Peyer's patch (tissue), 4 donors: Measurements from ENCODE around the gene PRKCG. TPM values are rescaled to one million over a fixed set of nuclear protein-coding genes. Genes with fewer than 3 reads are reported as not detected.

Experiments
- DNase-seq, 3 donors: peaks; one replicate each; pipeline ENCODE4 v3.0.0-alpha.2; 2017 to 2019
- H3K27ac ChIP-seq, 4 donors: fragments of 200-600 bp; sonication (generic); one replicate each; pipeline ENCODE4 v1.5.1; 2016 to 2019
- H3K27me3 ChIP-seq, 2 donors: fragments of 200-600 bp; sonication (generic); one replicate each; pipeline ENCODE4 v1.5.1; 2019
- H3K36me3 ChIP-seq, 3 donors: fragments of 200-600 bp; sonication (generic); one replicate each; pipeline ENCODE4 v1.5.1; 2016 to 2019
- H3K4me1 ChIP-seq, 4 donors: fragments of 200-600 bp; sonication (generic); one replicate each; pipeline ENCODE4 v1.5.1; 2016 to 2019
- H3K4me3 ChIP-seq, 4 donors: fragments of 200-600 bp; sonication (generic); 1 replicate in 3 of 4; 2 replicates in 1 of 4; pipeline ENCODE4 v1.5.1; 2016 to 2019; ENCODE audit warnings: mild to moderate bottlenecking in 1 of 4
- H3K9me3 ChIP-seq, 4 donors: fragments of 200-600 bp; sonication (generic); one replicate each; pipeline ENCODE4 v1.5.1; 2016 to 2019; ENCODE audit warnings: mild to moderate bottlenecking in 1 of 4
- POLR2A ChIP-seq, 2 donors: fragments of 450-650 bp; IDR thresholded peaks; one replicate each; pipeline ENCODE4 v1.5.1; 2017; ENCODE audit warnings: antibody characterized with exemption in 2 of 2, mild to moderate bottlenecking in 2 of 2, moderate library complexity in 2 of 2
- total RNA-seq, 4 donors: library from RNA; depleted of rRNA; stranded (reverse); fragments of >200 nt; gene quantifications; one replicate each; pipeline ENCODE4 v1.1.0, GENCODE V29; 2016
- TF ChIP-seq, protein P1 (sequence below), 6 experiments: fragments of 450-650 bp in 4 of 6; fragments of 200-600 bp in 2 of 6; sonication (generic) in 1 of 6; IDR thresholded peaks; one replicate each; pipeline ENCODE4 v1.5.1; 2017 to 2019; ENCODE audit warnings: antibody characterized with exemption in 6 of 6, mild to moderate bottlenecking in 3 of 6, moderate library complexity in 1 of 6

Gene PRKCG
- total RNA-seq, 4 donors from 2014 or later = 0.47 to 2.5 TPM; not detected in 2

DNA sequence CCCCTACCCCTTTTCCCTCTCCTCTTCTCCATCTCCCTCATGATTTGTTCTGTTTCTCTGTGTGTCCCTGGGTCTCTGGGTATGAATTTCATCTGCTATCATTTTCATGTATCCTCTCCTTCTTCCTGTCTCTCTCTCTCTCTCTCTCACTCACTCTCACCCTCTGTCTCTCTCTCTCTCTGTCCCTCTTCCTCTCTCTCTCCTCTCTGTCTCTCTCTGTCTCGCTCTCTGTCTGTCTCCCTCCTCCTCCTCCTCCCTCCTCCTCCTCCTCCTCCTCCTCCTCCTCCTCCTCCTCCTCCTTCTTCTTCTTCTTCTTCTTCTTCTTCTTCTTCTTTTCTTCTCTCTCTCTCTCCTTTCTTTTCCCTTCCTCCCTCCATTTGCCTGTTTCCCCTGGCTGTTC is 23.8 kb downstream of the PRKCG start:
- H3K27ac ChIP-seq = no peak overlapping the region
- H3K4me3 ChIP-seq = no peak overlapping the region
- H3K27me3 ChIP-seq = peaks cover 0 to 21% of the 10 kb centered on the region in 2 donors
- H3K9me3 ChIP-seq = peaks cover 0 to 11% (median 0%) of the 10 kb centered on the region in 4 donors
- no peaks in the 10 kb centered on the region for H3K36me3 ChIP-seq
- H3K4me1 ChIP-seq = peaks cover 0 to 16% (median 4%) of the 10 kb centered on the region in 4 donors
- DNase-seq = no peak
- TF ChIP-seq POLR2A (IDR thresholded peaks at IDR 0.05) = no peak
- TF ChIP-seq, protein P1, sequence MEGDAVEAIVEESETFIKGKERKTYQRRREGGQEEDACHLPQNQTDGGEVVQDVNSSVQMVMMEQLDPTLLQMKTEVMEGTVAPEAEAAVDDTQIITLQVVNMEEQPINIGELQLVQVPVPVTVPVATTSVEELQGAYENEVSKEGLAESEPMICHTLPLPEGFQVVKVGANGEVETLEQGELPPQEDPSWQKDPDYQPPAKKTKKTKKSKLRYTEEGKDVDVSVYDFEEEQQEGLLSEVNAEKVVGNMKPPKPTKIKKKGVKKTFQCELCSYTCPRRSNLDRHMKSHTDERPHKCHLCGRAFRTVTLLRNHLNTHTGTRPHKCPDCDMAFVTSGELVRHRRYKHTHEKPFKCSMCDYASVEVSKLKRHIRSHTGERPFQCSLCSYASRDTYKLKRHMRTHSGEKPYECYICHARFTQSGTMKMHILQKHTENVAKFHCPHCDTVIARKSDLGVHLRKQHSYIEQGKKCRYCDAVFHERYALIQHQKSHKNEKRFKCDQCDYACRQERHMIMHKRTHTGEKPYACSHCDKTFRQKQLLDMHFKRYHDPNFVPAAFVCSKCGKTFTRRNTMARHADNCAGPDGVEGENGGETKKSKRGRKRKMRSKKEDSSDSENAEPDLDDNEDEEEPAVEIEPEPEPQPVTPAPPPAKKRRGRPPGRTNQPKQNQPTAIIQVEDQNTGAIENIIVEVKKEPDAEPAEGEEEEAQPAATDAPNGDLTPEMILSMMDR (IDR thresholded peaks at IDR 0.05) = no peak

DNA sequence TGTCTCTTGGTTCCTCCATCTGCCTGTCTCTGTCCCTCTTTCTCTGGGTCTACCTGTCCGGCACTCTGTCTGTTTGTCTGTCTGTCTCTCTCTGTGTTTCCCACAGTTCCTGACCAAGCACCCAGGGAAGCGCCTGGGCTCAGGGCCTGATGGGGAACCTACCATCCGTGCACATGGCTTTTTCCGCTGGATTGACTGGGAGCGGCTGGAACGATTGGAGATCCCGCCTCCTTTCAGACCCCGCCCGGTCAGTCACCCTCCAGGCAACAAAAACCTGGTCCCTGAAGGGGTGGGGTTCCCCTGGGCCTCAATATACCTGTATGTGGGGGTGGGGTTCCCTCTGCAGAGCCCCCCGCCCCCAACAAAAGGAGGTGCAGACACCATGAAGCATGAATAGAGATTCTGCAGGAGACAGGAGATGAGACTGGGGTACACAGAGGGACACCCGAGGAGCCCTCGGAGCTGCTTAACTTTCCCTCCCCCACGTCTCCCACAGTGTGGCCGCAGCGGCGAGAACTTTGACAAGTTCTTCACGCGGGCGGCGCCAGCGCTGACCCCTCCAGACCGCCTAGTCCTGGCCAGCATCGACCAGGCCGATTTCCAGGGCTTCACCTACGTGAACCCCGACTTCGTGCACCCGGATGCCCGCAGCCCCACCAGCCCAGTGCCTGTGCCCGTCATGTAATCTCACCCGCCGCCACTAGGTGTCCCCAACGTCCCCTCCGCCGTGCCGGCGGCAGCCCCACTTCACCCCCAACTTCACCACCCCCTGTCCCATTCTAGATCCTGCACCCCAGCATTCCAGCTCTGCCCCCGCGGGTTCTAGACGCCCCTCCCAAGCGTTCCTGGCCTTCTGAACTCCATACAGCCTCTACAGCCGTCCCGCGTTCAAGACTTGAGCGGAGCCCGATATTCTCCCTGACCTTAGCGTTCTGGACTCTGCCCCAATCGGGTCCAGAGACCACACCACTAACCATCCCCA is 24.5 kb downstream of the PRKCG start:
- no peaks in the 10 kb centered on the region for H3K36me3 ChIP-seq
- TF ChIP-seq, protein P1 (IDR thresholded peaks at IDR 0.05) = peak; percentile 12 to 70 (median 55)
- no peak for TF ChIP-seq POLR2A (IDR thresholded peaks at IDR 0.05)
- no peak overlapping the region for H3K27ac ChIP-seq
- peak; percentile 24 to 67 (median 65) for DNase-seq
- peaks cover 0 to 21% of the 10 kb centered on the region in 2 donors for H3K27me3 ChIP-seq
- peaks cover 0 to 11% (median 0%) of the 10 kb centered on the region in 4 donors for H3K9me3 ChIP-seq
- H3K4me3 ChIP-seq = no peak overlapping the region
- H3K4me1 ChIP-seq = peaks cover 0 to 16% (median 4%) of the 10 kb centered on the region in 4 donors

DNA sequence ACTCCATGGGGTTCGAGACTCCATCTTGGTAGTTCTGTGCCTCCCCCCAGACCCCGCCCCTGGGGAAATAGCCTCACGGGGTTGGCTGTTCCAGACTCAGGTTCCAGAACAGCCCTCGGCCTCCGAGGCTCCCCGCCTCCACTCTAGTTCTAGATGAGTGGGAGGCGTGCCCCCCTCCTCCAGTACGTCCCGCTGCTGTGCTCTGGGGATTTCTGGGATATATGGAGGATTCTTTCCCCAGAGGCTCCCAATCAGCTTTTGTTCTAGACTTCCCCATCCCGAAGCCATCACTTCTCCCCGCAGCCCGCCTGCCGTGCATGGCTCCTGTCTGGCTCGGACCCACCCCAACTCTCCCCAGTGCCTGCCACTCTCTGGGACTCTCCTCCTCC is 25.2 kb downstream of the PRKCG start:
- Histone ChIP-seq H3K27me3 (peaks cover 0 to 21% of the 10 kb centered on the region in 2 donors), H3K4me1 (peaks cover 0 to 16% (median 4%) of the 10 kb centered on the region in 4 donors), H3K9me3 (peaks cover 0 to 11% (median 0%) of the 10 kb centered on the region in 4 donors), H3K4me3 (no peak overlapping the region), H3K36me3 (no peaks in the 10 kb centered on the region), H3K27ac (no peak overlapping the region)
- DNase-seq = no peak
- no peak for TF ChIP-seq POLR2A (IDR thresholded peaks at IDR 0.05)
- TF ChIP-seq, protein P1 (IDR thresholded peaks at IDR 0.05) = no peak

DNA sequence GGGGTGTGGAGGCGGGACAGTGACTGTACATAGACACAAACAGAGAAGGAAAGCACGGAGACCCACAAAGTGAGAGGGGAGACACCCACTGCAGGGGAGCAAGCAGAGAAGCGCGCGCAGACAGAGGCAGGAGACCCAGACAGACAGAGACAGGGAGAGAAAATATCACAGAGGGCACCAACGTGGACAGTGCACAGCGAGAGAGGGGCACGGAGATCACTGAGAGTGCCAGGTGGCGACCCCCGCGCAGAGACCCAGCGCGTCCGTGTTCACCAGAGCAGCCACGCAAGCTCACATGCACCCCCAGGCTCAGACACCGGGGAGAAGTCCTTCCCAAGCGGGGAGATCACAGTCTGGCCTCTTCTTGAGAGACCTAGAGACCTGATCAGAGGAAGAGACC is 25.7 kb downstream of the PRKCG start:
- no peak for DNase-seq
- TF ChIP-seq POLR2A (IDR thresholded peaks at IDR 0.05) = no peak
- TF ChIP-seq, protein P1 (IDR thresholded peaks at IDR 0.05) = no peak
- peaks cover 0 to 21% of the 10 kb centered on the region in 2 donors for H3K27me3 ChIP-seq
- no peak overlapping the region for H3K27ac ChIP-seq
- H3K9me3 ChIP-seq = peaks cover 0 to 11% (median 0%) of the 10 kb centered on the region in 4 donors
- peaks cover 0 to 16% (median 4%) of the 10 kb centered on the region in 4 donors for H3K4me1 ChIP-seq
- H3K36me3 ChIP-seq = no peaks in the 10 kb centered on the region
- no peak overlapping the region for H3K4me3 ChIP-seq

DNA sequence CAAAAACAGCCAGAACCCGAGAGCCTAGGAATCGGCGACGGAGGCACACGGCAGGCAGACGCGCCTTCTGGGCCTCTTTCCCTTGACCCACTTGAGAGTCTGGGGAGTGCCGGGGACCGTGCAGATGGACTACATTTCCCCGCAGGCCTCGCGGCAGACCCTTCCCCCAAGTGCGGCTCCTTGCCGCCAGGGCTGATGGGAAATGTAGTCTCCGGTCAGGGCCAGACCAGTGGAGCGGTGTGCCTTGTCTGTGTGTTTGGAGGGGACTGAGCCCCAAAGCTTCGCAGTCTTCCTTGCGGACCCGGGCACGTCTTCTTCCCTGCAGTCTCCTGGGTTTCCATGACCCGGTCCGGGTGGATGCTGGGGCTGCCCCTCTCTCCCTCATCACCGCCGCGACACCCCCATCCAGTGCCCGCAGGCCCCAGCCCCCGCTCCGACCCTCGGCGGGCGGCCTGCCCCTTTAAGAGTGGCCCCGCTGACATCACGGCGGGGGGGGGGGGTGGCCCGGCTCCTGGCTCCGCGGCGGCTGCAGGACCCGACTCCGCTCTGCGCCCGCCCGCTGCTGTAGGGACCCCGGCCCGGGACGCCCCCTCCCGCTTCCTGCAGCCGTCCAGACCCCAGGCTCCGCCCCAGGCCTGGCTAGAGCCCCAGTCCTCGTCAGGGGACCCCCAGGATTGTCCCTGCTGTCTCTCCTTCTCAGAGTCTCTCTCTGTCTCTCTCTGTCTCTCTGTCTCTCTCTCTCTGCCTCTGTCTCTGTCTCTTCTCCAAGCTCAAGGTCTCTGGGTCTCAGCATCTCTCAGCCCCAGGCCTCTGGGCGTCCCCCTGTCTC is 26.3 kb downstream of the PRKCG start:
- peak overlapping the region in 1 of 4 donors; percentile 3 for H3K4me3 ChIP-seq
- no peak overlapping the region for H3K27ac ChIP-seq
- H3K4me1 ChIP-seq = peaks cover 0 to 16% (median 4%) of the 10 kb centered on the region in 4 donors
- TF ChIP-seq, protein P1 (IDR thresholded peaks at IDR 0.05) = no peak
- no peak for DNase-seq
- no peaks in the 10 kb centered on the region for H3K36me3 ChIP-seq
- H3K27me3 ChIP-seq = peaks cover 0 to 21% of the 10 kb centered on the region in 2 donors
- H3K9me3 ChIP-seq = peaks cover 0 to 11% (median 0%) of the 10 kb centered on the region in 4 donors
